CD4-positive, alpha-beta T cell treated with Interleukin-4 for 4 hours (primary cell): ENCODE measurements around the gene ATOSB.

Experiments used
- DNase-seq: peaks from one replicate; pipeline ENCODE4 v3.0.0-alpha.2; 2020

ATOSB gene

GRCh38 chr9:35112257-35113020 is 3.2 kb downstream of the ATOSB start:
- DNase-seq, result peak; percentile 62

- peak; percentile 98 for DNase-seq
Observed at GRCh38 chr9:35111001-35111933, 4.4 kb downstream of the ATOSB start.

GRCh38 chr9:35110327-35110761 is 5.3 kb downstream of the ATOSB start:
- DNase-seq, result peak; percentile 19

GRCh38 chr9:35108946-35109575 is 6.6 kb downstream of the ATOSB start:
- no peak for DNase-seq

- no peak for DNase-seq
Observed at GRCh38 chr9:35108461-35108860, 7.2 kb downstream of the ATOSB start.

GRCh38 chr9:35107297-35108290 is 8.1 kb downstream of the ATOSB start:
- no peak for DNase-seq

GRCh38 chr9:35106343-35106730 is 9.3 kb downstream of the ATOSB start:
- DNase-seq, result no peak

GRCh38 chr9:35105571-35106342 is 9.9 kb downstream of the ATOSB start:
- no peak for DNase-seq

- DNase-seq, result no peak
Observed at GRCh38 chr9:35105126-35105525, 10.5 kb downstream of the ATOSB start.

- no peak for DNase-seq
Observed at GRCh38 chr9:35104586-35104985, 11.1 kb downstream of the ATOSB start.

- no peak for DNase-seq
Observed at GRCh38 chr9:35103660-35104191, 11.9 kb downstream of the ATOSB start.

GRCh38 chr9:35102769-35103659 is 12.6 kb downstream of the ATOSB start, which contains the start of gene STOML2:
Gene STOML2, minus strand, starts transcription at chr9:35103131. Its CDS starts 37 bp downstream, at chr9:35103094.
- DNase-seq, result peak; percentile 96

GRCh38 chr9:35102465-35102768 is 13.2 kb downstream of the ATOSB start:
- no peak for DNase-seq

- no peak for DNase-seq
Observed at GRCh38 chr9:35097573-35097972, 18.1 kb downstream of the ATOSB start.

- DNase-seq, result peak; percentile 89
Observed at GRCh38 chr9:35096035-35096849, 19.4 kb downstream of the ATOSB start, which contains the start of gene PIGO. Gene PIGO, minus strand, starts transcription at chr9:35096591. Its CDS starts 1,026 bp downstream, at chr9:35095565.

GRCh38 chr9:35091536-35091935 is 24.1 kb downstream of the ATOSB start:
- no peak for DNase-seq

GRCh38 chr9:35089434-35089833 is 26.2 kb downstream of the ATOSB start:
- no peak for DNase-seq

- peak; percentile 19 for DNase-seq
Observed at GRCh38 chr9:35085078-35085477, 30.6 kb downstream of the ATOSB start.
